Neural progenitor cell (in vitro differentiated cells): Measurements from ENCODE around the gene RMRP. TPM values are rescaled to one million over a fixed set of nuclear protein-coding genes. Genes with fewer than 3 reads are reported as not detected.

ENCODE experiments used
- DNase-seq: peaks from one replicate; pipeline ENCODE4 v3.0.0-alpha.2; 2016; ENCODE audit warnings: low spot score
- H2AFZ ChIP-seq: fragments of 200-600 bp; sonication (generic); replicated peaks from 2 replicates; pipeline ENCODE4 v1.6.1; 2016; ENCODE audit warnings: antibody characterized with exemption
- H3F3A ChIP-seq: fragments of 200-600 bp; sonication (generic); 2 replicates; pipeline ENCODE4 v1.6.1; 2016; ENCODE audit warnings: antibody characterized with exemption, low read depth
- H3K27ac ChIP-seq: fragments of 200-600 bp; sonication (generic); 2 replicates; pipeline ENCODE4 v1.5.1; 2016; ENCODE audit warnings: mild to moderate bottlenecking
- H3K27me3 ChIP-seq: fragments of 200-600 bp; sonication (generic); 2 replicates; pipeline ENCODE4 v1.6.1; 2016; ENCODE audit warnings: mild to moderate bottlenecking, moderate library complexity
- H3K36me3 ChIP-seq: fragments of 200-600 bp; sonication (generic); 2 replicates; pipeline ENCODE4 v1.5.1; 2016
- H3K4me1 ChIP-seq: fragments of 200-600 bp; sonication (generic); 2 replicates; pipeline ENCODE4 v1.6.1; 2016; ENCODE audit warnings: mixed run types
- H3K4me2 ChIP-seq: fragments of 200-600 bp; sonication (generic); 2 replicates; pipeline ENCODE4 v1.6.1; 2016
- H3K4me3 ChIP-seq: fragments of 200-600 bp; sonication (generic); 2 replicates; pipeline ENCODE4 v1.5.1; 2016
- H3K79me2 ChIP-seq: fragments of 200-600 bp; sonication (generic); 2 replicates; pipeline ENCODE4 v1.6.1; 2016; ENCODE audit warnings: low read depth
- H3K9ac ChIP-seq: fragments of 200-600 bp; sonication (generic); 2 replicates; pipeline ENCODE4 v1.6.1; 2016
- H3K9me3 ChIP-seq: fragments of 200-600 bp; sonication (generic); 2 replicates; pipeline ENCODE4 v1.5.1; 2016; ENCODE audit warnings: low read depth
- H4K20me1 ChIP-seq: fragments of 200-600 bp; sonication (generic); 2 replicates; pipeline ENCODE4 v1.6.1; 2016; ENCODE audit warnings: low read depth
- H3K27ac Mint-ChIP-seq: 3 replicates; pipeline ENCODE4 v1.8.0; 2021; ENCODE audit warnings: mixed read lengths
- H3K27me3 Mint-ChIP-seq: 2 replicates; pipeline ENCODE4 v1.8.0; 2022; ENCODE audit warnings: low read depth, mild to moderate bottlenecking, inconsistent platforms, moderate library complexity, mixed read lengths; ENCODE audit not compliant: insufficient read depth
- H3K36me3 Mint-ChIP-seq: 3 replicates; pipeline ENCODE4 v1.8.0; 2021; ENCODE audit warnings: mixed read lengths
- H3K4me1 Mint-ChIP-seq: 3 replicates; pipeline ENCODE4 v1.8.0; 2021; ENCODE audit warnings: mixed read lengths
- H3K4me3 Mint-ChIP-seq: 3 replicates; pipeline ENCODE4 v1.8.0; 2021; ENCODE audit warnings: mild to moderate bottlenecking, moderate library complexity, mixed read lengths
- H3K9me3 Mint-ChIP-seq: 3 replicates; pipeline ENCODE4 v1.8.0; 2020; ENCODE audit warnings: mixed read lengths
- EZH2 ChIP-seq: fragments of 200-600 bp; sonication (generic); IDR thresholded peaks from 2 replicates; pipeline ENCODE4 v1.6.1; 2017; ENCODE audit warnings: antibody characterized with exemption, mild to moderate bottlenecking, moderate library complexity
- EZH2phosphoT487 ChIP-seq: fragments of 200-600 bp; sonication (generic); IDR thresholded peaks from 2 replicates; pipeline ENCODE4 v1.6.1; 2017; ENCODE audit warnings: antibody characterized with exemption
- total RNA-seq: library from RNA; depleted of rRNA; stranded (reverse); fragments of >200 nt; gene quantifications from 2 replicates; pipeline ENCODE4 v1.2.3, GENCODE V29; 2015; ENCODE audit warnings: low replicate concordance
- TF ChIP-seq, protein P1 (sequence below): fragments of 200-600 bp; sonication (generic); IDR thresholded peaks from 2 replicates; pipeline ENCODE4 v1.5.1; 2017; ENCODE audit warnings: antibody characterized with exemption, mild to moderate bottlenecking

The RMRP gene
- total RNA-seq, 1 donor from 2014 or later, result 2,709 TPM

DNA sequence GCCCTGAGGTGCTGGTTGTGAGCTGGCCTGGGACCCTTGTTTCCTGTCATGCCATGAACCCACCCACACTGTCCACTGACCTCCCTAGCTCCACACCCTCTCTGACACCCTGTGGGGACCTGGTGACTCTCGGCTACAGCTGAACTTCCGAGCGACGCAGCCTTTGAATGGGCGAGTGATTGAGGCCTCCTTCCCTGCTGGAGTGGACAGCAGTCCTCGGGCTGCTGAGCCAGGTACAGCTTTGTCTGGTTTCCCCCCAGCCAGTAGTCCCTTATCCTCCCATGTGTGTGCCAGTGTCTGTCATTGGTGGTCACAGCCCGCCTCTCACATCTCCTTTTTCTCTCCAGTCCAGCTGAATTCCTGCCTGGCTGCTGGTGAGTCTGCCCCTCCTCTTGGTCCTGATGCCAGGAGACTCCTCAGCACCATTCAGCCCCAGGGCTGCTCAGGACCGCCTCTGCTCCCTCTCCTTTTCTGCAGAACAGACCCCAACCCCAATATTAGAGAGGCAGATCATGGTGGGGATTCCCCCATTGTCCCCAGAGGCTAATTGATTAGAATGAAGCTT lies 22.0 kb upstream of the RMRP start:
- Mint-ChIP-seq H3K4me3 (no peak overlapping the region), H3K27ac (no peak overlapping the region), H3K4me1 (peaks cover 11% of the 10 kb centered on the region), H3K36me3 (peaks cover 15% of the 10 kb centered on the region), H3K27me3 (peaks cover 11% of the 10 kb centered on the region), H3K9me3 (no peaks in the 10 kb centered on the region)
- TF ChIP-seq, protein P1, sequence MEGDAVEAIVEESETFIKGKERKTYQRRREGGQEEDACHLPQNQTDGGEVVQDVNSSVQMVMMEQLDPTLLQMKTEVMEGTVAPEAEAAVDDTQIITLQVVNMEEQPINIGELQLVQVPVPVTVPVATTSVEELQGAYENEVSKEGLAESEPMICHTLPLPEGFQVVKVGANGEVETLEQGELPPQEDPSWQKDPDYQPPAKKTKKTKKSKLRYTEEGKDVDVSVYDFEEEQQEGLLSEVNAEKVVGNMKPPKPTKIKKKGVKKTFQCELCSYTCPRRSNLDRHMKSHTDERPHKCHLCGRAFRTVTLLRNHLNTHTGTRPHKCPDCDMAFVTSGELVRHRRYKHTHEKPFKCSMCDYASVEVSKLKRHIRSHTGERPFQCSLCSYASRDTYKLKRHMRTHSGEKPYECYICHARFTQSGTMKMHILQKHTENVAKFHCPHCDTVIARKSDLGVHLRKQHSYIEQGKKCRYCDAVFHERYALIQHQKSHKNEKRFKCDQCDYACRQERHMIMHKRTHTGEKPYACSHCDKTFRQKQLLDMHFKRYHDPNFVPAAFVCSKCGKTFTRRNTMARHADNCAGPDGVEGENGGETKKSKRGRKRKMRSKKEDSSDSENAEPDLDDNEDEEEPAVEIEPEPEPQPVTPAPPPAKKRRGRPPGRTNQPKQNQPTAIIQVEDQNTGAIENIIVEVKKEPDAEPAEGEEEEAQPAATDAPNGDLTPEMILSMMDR, result no peak
- TF ChIP-seq EZH2phosphoT487 (no peak), EZH2 (no peak)
- Histone ChIP-seq H3K4me2 (no peak overlapping the region), H3K27me3 (peaks cover under 1% of the 10 kb centered on the region), H3F3A (peaks cover 32% of the 10 kb centered on the region), H3K27ac (no peak overlapping the region), H3K9me3 (no peaks in the 10 kb centered on the region), H3K79me2 (no peaks in the 10 kb centered on the region), H2AFZ (no peak overlapping the region), H3K36me3 (no peaks in the 10 kb centered on the region), H3K4me1 (peaks cover 9% of the 10 kb centered on the region), H3K9ac (no peak overlapping the region), H4K20me1 (no peaks in the 10 kb centered on the region), H3K4me3 (no peak overlapping the region)
- no peak for DNase-seq

DNA sequence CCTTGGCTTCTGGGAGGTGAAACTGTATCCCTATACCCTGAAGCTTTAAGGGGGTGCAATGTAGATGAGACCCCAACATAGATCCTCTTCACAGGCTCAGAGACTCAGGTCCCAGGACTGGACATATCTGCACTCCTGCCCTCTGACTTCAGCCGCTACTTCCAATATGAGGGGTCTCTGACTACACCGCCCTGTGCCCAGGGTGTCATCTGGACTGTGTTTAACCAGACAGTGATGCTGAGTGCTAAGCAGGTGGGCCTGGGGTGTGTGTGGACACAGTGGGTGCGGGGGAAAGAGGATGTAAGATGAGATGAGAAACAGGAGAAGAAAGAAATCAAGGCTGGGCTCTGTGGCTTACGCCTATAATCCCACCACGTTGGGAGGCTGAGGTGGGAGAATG lies 21.3 kb upstream of the RMRP start:
- Histone ChIP-seq H3K4me2 (no peak overlapping the region), H3K4me1 (peaks cover 9% of the 10 kb centered on the region), H4K20me1 (no peaks in the 10 kb centered on the region), H3K27me3 (peaks cover 8% of the 10 kb centered on the region), H3F3A (peaks cover 32% of the 10 kb centered on the region), H3K27ac (no peak overlapping the region), H3K9me3 (no peaks in the 10 kb centered on the region), H3K79me2 (no peaks in the 10 kb centered on the region), H2AFZ (no peak overlapping the region), H3K4me3 (no peak overlapping the region), H3K36me3 (no peaks in the 10 kb centered on the region), H3K9ac (no peak overlapping the region)
- no peaks in the 10 kb centered on the region for H3K9me3 Mint-ChIP-seq
- H3K27ac Mint-ChIP-seq, result no peak overlapping the region
- peaks cover 16% of the 10 kb centered on the region for H3K27me3 Mint-ChIP-seq
- peaks cover 11% of the 10 kb centered on the region for H3K4me1 Mint-ChIP-seq
- peaks cover 14% of the 10 kb centered on the region for H3K36me3 Mint-ChIP-seq
- DNase-seq, result no peak
- no peak overlapping the region for H3K4me3 Mint-ChIP-seq
- TF ChIP-seq, protein P1, result no peak
- TF ChIP-seq EZH2phosphoT487 (no peak), EZH2 (no peak)

DNA sequence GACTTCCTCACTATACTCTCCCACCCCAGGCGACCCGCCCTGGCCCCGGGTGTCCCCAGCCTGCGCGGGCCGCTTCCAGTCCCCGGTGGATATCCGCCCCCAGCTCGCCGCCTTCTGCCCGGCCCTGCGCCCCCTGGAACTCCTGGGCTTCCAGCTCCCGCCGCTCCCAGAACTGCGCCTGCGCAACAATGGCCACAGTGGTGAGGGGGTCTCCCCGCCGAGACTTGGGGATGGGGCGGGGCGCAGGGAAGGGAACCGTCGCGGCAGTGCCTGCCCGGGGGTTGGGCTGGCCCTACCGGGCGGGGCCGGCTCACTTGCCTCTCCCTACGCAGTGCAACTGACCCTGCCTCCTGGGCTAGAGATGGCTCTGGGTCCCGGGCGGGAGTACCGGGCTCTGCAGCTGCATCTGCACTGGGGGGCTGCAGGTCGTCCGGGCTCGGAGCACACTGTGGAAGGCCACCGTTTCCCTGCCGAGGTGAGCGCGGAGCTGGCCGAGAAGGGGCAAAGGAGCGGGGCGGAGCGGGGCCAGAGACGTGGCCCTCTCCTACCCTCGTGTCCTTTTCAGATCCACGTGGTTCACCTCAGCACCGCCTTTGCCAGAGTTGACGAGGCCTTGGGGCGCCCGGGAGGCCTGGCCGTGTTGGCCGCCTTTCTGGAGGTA lies 18.0 kb upstream of the RMRP start:
- peak overlapping the region; percentile 61 for H3K4me3 ChIP-seq
- peak overlapping the region; percentile 1 for H3K9ac ChIP-seq
- no peaks in the 10 kb centered on the region for H3K36me3 ChIP-seq
- Mint-ChIP-seq H3K4me1 (peaks cover 4% of the 10 kb centered on the region), H3K27ac (no peak overlapping the region), H3K27me3 (peaks cover 15% of the 10 kb centered on the region), H3K36me3 (no peaks in the 10 kb centered on the region), H3K9me3 (no peaks in the 10 kb centered on the region), H3K4me3 (peak overlapping the region; percentile 82)
- H3K27me3 ChIP-seq, result peaks cover 12% of the 10 kb centered on the region
- H3F3A ChIP-seq, result peaks cover 26% of the 10 kb centered on the region
- H3K4me2 ChIP-seq, result peak overlapping the region; percentile 89
- H4K20me1 ChIP-seq, result no peaks in the 10 kb centered on the region
- H3K79me2 ChIP-seq, result no peaks in the 10 kb centered on the region
- peak; percentile 96 for DNase-seq
- no peaks in the 10 kb centered on the region for H3K9me3 ChIP-seq
- peak overlapping the region; percentile 97 for H2AFZ ChIP-seq
- TF ChIP-seq, protein P1, result peak; percentile 15
- no peak for TF ChIP-seq EZH2phosphoT487
- peaks cover 9% of the 10 kb centered on the region for H3K4me1 ChIP-seq
- H3K27ac ChIP-seq, result no peak overlapping the region
